GM06990 (cell line): ENCODE results near the gene CASK.

Experiments used
- DNase-seq: peaks from one replicate; pipeline ENCODE4 v3.0.0-alpha.2; 2011; ENCODE audit not compliant: insufficient read length; ENCODE audit errors: extremely low read depth
- H3K27me3 ChIP-seq: replicated peaks from 2 replicates; pipeline ENCODE4 v1.6.0; 2011; ENCODE audit warnings: low read length; ENCODE audit not compliant: control insufficient read depth, insufficient read depth
- H3K36me3 ChIP-seq: 2 replicates; pipeline ENCODE4 v1.5.1; 2011; ENCODE audit warnings: low read length; ENCODE audit not compliant: control insufficient read depth, insufficient read depth
- H3K4me3 ChIP-seq: replicated peaks from 2 replicates; pipeline ENCODE4 v1.5.1; 2011; ENCODE audit warnings: low read depth, mild to moderate bottlenecking, control low read depth, low read length
- CTCF ChIP-seq: IDR thresholded peaks from 2 replicates; pipeline ENCODE4 v1.5.1; 2011; ENCODE audit warnings: low read length, control low read depth, mild to moderate bottlenecking, inconsistent platforms; ENCODE audit not compliant: insufficient read depth, poor library complexity, severe bottlenecking

The CASK gene

GRCh38 chrX:41543668-41544067 is 379.7 kb downstream of the CASK start:
- H3K27me3 ChIP-seq: no peaks in the 10 kb centered on the region
- H3K36me3 ChIP-seq: no peaks in the 10 kb centered on the region
- no peak overlapping the region for H3K4me3 ChIP-seq
- no peak for TF ChIP-seq CTCF
- no peak for DNase-seq

- TF ChIP-seq CTCF: no peak
- Histone ChIP-seq H3K4me3 (no peak overlapping the region), H3K36me3 (no peaks in the 10 kb centered on the region), H3K27me3 (no peaks in the 10 kb centered on the region)
- no peak for DNase-seq
Measured at GRCh38 chrX:41543025-41543424, 380.3 kb downstream of the CASK start.

- no peak for TF ChIP-seq CTCF
- H3K27me3 ChIP-seq: no peaks in the 10 kb centered on the region
- H3K36me3 ChIP-seq: no peaks in the 10 kb centered on the region
- no peak overlapping the region for H3K4me3 ChIP-seq
- DNase-seq: no peak
Measured at GRCh38 chrX:41542536-41542935, 380.8 kb downstream of the CASK start.

GRCh38 chrX:41542135-41542534 is 381.2 kb downstream of the CASK start:
- no peak for TF ChIP-seq CTCF
- Histone ChIP-seq H3K27me3 (no peaks in the 10 kb centered on the region), H3K36me3 (no peaks in the 10 kb centered on the region), H3K4me3 (no peak overlapping the region)
- DNase-seq: no peak

- Histone ChIP-seq H3K4me3 (no peak overlapping the region), H3K27me3 (no peaks in the 10 kb centered on the region), H3K36me3 (no peaks in the 10 kb centered on the region)
- TF ChIP-seq CTCF: no peak
- no peak for DNase-seq
Measured at GRCh38 chrX:41541386-41541785, 382.0 kb downstream of the CASK start.

GRCh38 chrX:41538707-41539106 is 384.6 kb downstream of the CASK start:
- DNase-seq: no peak
- Histone ChIP-seq H3K27me3 (no peaks in the 10 kb centered on the region), H3K4me3 (no peak overlapping the region), H3K36me3 (no peaks in the 10 kb centered on the region)
- TF ChIP-seq CTCF: no peak
